Measurements from ENCODE around the gene FAM222A.

FAM222A gene

GRCh38 chr12:109730306-109731145 lies 16.9 kb downstream of the FAM222A start:
- H3K4me3 ChIP-seq (ENCODE audit: low read depth, low read length), result no peak overlapping the region
- DNase-seq (ENCODE audit: low read depth), result no peak
- TF ChIP-seq CTCF (conservative IDR thresholded peaks at IDR 0.05; ENCODE audit: low read depth, low read length), result no peak

- TF ChIP-seq CTCF (conservative IDR thresholded peaks at IDR 0.05; ENCODE audit: low read depth, low read length), result no peak
- no peak for DNase-seq (ENCODE audit: low read depth)
- H3K4me3 ChIP-seq (ENCODE audit: low read depth, low read length), result no peak overlapping the region
Measured at GRCh38 chr12:109731231-109731731, 17.7 kb downstream of the FAM222A start.

DNA sequence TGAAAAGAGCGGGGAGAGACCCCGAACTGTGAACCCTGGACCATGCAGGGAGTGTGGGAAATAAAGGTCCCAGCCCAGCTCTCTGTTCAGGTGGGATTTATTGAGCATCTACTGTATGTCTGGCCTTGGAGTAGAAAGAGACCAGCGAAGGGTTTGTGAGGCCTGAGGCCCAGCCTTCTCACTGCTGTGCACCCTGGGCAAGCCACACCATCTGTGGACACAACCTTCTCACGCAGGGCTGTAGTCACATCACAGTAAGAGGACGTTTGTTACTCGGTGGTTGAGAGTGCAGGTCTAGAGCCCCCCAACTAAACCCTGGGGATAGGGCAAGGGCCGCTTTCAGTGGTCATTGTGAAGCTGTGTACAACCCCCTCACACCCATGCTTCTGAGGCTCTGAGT lies 18.2 kb downstream of the FAM222A start:
- H3K4me3 ChIP-seq (ENCODE audit: low read depth, low read length), result no peak overlapping the region
- TF ChIP-seq CTCF (conservative IDR thresholded peaks at IDR 0.05; ENCODE audit: low read depth, low read length), result no peak
- no peak for DNase-seq (ENCODE audit: low read depth)

DNA sequence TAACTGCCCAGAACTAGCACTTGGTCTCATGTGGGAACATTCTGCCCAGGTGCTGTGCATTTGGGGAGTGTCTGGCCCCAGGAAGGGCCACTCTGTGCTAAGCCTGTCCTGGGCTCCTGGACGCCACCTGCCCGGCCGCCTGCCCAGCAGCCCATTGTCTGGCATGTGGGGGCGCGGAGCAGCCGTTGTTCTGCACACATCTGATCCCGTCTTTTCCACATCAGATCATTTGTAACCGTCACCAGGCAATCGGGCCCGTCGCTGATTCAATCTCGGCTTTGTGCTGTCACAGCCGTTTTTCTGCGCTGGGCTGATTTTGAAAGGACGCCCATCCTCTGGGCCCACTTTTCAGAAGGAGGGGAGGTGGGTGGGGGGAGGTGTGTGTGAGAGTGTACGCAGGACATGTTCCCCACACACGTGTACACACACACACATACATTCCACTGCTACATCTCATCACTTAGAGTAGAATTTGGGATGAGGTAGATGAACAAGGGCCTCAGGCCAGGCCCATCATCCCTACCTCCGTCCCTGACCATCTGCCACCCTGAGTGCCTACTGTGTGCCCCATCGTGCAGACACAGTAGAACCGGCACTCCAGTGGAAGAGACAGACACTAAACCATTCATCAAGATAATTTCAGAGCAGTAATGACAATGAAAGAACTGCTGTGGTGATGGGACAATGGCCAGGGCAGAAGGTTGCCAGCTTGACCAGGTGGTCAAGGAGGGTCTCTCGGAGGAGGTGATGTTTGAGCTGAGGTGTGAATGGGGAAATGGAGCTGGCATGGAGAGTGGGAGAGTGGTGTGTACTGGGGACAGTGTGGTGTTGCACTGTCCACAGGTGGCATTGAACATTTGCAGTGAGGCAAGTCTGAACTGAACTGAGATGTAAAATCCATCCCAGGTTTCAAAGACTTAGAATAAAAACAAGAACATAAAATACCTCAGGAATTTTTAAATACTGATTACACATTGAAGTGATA lies 19.0 kb downstream of the FAM222A start:
- no peak for DNase-seq (ENCODE audit: low read depth)
- H3K4me3 ChIP-seq (ENCODE audit: low read depth, low read length), result no peak overlapping the region
- no peak for TF ChIP-seq CTCF (conservative IDR thresholded peaks at IDR 0.05; ENCODE audit: low read depth, low read length)

- no peak for TF ChIP-seq CTCF (conservative IDR thresholded peaks at IDR 0.05; ENCODE audit: low read depth, low read length)
- peak; percentile 35 for DNase-seq (ENCODE audit: low read depth)
Measured at GRCh38 chr12:109734219-109735000, 20.8 kb downstream of the FAM222A start.

DNA sequence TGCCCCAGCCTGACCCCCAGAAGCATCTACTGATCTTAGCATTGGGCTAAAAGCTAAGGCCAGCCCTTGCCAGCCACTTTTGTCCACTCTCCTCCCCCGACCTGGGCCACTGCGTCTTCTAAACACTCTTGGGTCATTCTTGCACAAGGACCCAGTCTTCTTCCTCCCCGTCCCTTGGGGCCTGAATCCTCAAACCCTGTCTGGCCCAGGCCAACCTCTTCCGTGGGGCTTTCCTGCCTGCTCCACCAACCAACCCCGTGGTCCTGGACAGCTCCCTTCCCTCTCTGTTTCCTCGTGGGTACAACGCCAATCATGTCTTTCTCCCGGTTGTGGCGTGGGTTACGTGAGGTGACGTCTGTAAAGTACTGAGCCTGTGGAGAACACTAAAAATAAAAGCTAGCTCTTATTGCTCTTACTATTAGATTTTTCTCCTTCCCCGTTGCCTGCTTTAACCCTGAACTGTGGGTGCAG lies 21.5 kb downstream of the FAM222A start:
- no peak for DNase-seq (ENCODE audit: low read depth)
- TF ChIP-seq CTCF (conservative IDR thresholded peaks at IDR 0.05; ENCODE audit: low read depth, low read length), result no peak
- no peak overlapping the region for H3K4me3 ChIP-seq (ENCODE audit: low read depth, low read length)

More at GRCh38 chr12:109734219-109735000, 20.8 kb downstream of the FAM222A start:
- H3K4me3 ChIP-seq (ENCODE audit: low read depth, low read length), result no peak overlapping the region
